AG09319 (cell line): Measurements from ENCODE around the gene CNNM1.

Experiments
- DNase-seq: peaks from one replicate; pipeline ENCODE4 v3.0.0-alpha.2; 2010; ENCODE audit warnings: low read depth; ENCODE audit errors: extremely low read depth
- TF ChIP-seq, protein P1 (sequence below): IDR thresholded peaks from 2 replicates; pipeline ENCODE4 v1.5.1; 2011; ENCODE audit warnings: low read depth, mild to moderate bottlenecking, inconsistent platforms, low read length, moderate library complexity

CNNM1 gene

DNA sequence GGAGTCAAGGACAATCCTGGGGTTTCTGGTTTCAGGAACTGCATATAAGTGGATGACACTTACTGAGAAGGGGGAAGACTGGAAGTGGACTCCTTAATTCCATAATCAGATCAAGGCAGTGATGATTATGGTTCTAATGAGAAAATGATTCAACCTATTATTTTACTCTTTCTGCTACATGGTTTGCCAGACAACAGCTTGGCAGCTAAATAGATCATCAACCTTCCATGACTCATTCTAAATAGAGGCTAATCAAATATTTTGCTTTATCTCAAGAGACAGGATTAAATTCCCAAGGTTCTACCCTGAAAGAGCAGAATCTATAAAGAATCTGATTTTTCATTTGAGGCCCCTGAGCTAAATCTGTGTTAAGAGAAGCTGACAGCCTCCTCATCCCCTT, 46.3 kb downstream of the CNNM1 start:
- TF ChIP-seq, protein P1, sequence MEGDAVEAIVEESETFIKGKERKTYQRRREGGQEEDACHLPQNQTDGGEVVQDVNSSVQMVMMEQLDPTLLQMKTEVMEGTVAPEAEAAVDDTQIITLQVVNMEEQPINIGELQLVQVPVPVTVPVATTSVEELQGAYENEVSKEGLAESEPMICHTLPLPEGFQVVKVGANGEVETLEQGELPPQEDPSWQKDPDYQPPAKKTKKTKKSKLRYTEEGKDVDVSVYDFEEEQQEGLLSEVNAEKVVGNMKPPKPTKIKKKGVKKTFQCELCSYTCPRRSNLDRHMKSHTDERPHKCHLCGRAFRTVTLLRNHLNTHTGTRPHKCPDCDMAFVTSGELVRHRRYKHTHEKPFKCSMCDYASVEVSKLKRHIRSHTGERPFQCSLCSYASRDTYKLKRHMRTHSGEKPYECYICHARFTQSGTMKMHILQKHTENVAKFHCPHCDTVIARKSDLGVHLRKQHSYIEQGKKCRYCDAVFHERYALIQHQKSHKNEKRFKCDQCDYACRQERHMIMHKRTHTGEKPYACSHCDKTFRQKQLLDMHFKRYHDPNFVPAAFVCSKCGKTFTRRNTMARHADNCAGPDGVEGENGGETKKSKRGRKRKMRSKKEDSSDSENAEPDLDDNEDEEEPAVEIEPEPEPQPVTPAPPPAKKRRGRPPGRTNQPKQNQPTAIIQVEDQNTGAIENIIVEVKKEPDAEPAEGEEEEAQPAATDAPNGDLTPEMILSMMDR: no peak
- no peak for DNase-seq

DNA sequence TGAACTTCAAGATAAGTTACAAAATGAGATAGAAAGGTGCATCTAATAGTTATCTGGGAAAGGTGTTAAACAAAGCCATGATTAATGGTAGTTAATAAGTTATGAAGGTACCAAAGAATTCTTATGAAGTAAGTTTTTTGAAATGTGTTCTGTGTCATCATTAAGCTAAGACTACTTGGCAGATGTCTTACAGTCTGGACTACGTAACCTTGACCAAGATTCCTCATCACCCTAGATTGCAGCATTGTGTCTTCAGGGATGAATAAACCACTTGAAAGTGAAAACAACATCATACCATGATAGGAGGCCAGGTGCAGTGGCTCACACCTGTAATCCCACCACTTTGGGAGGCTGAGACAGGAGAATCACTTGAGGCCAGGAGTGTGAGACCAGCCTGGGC, 53.0 kb downstream of the CNNM1 start:
- DNase-seq: no peak
- TF ChIP-seq, protein P1: no peak

DNA sequence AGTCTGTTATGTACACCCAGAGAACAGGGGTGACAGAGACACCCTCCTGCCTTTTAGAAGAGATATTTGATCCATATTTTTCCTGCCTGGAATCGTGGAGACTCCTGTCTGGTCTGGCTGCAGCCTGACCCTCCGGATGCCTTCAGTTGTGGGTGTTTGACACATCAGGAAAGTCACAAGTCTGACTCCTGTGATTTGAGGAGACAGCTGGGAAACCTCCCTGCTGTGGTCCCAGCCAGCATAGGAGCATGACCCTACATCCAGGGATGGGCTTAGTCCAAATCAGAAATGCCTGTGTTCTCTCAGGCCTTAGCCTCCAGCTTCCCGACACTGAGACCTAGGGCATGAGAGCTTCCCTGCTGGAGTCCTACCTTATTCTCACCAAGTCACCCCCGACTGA, 57.9 kb downstream of the CNNM1 start:
- no peak for DNase-seq
- TF ChIP-seq, protein P1: no peak

DNA sequence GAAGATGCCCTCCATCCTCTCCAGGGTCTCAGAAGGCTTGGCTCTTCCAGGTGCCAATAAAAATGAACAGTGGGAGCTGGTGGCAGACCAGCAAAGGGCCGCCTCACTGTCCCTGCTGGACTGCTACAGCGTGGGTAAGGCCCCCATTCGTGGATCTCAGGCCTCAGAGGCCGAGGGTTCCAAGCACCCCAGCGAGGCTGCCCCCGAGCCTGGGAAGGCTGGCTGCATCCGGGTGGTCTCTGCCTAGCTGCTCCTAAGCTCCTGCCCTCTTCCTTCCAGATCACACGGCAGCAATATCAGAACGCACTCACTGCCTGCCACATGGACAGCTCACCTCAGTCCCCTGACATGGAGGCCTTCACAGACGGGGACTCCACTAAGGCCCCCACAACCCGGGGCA, 58.4 kb downstream of the CNNM1 start:
- no peak for DNase-seq
- TF ChIP-seq, protein P1: no peak

DNA sequence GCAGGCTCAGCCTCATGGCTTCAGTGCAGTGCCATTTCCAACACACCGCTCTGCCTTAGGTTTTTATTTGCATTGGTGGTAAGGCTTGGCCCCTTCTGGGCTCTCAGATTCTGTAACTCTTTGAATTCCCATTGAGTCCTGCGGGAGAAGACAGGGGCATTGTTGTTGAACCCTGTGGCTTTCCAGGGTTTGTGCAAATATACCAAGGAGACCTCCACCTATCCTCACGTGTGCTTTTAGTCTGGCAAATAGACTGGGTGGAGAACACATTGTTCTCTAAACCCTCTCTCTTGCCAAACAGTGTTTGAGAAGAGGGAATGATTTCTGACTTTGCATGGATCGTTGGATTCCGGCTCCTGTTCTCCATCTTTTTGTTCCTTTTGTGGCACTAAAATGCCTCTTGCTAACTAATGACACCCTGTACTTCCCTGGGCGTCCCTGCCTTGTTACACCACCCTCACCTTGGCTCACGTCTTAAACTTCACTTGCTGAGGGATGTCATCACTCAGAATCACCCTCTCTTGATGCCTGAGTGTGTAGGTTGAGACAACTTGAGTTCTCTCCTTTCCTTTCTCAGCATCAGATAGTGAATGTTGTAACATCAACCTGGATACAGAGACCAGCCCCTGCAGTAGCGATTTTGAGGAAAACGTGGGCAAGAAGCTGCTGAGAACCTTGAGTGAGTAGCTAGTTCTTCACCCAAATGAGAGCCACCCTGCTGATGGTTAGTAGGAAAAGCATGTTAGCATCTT, 60.7 kb downstream of the CNNM1 start:
- TF ChIP-seq, protein P1: no peak
- no peak for DNase-seq

DNA sequence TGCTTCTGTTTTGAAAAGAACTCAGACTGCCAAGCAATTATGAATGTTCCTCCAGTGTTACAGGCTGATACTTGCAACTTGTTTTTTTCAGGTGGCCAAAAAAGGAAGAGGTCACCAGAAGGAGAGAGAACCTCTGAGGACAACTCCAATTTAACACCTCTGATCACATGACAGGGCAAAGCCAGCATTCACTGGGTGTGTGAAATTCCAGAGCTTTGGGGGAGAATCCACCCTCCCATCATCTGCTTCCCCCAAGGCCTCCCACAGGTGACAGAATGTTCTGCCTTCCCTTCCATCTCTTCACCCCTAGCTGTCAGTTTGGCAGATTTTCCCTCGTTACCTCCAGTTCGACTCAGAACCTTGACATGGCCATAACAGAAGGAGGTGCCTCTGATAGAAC, 62.2 kb downstream of the CNNM1 start:
- no peak for DNase-seq
- TF ChIP-seq, protein P1: no peak

DNA sequence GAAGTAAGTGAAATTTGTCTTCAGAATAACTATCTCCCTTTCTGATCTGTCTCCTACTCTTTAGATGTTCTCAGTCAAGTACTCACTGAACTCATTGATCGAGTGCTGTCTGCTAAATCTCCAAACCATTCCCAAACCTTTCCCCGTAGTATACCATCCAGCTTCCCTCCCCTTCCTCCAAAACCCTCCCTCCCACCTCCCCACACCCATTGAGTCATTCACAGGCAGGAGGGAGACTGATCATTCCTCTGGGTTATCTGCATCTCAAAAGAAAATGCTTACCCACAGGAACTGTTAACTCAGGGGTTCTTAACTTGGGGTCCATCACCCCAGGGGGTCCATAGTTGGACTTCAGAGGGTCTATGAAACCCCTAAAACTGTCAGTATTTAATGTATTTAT, 63.9 kb downstream of the CNNM1 start:
- TF ChIP-seq, protein P1: no peak
- no peak for DNase-seq
